Dermis microvascular lymphatic vessel endothelial cell (primary cell): Measurements from ENCODE around the gene P2RY2. TPM values are rescaled to one million over a fixed set of nuclear protein-coding genes. Genes with fewer than 3 reads are reported as not detected.
"Not testable (repeated sequence)": the region's sequence is repeated elsewhere in the genome, so short reads cannot be mapped to it uniquely, and the experiment has no call there.

Experiments
- DNase-seq, 2 donors: peaks; one replicate each; pipeline versions ENCODE4 v3.0.0 to v3.0.0-alpha.2; 2010; ENCODE audit warnings: low read depth in 2 of 2
- total RNA-seq: library from RNA; depleted of rRNA; stranded (reverse); fragments of >200 nt; gene quantifications from 2 replicates; pipeline ENCODE4 v1.2.1, GENCODE V29; 2014

Gene P2RY2
- total RNA-seq, 1 donor from 2014 or later: 0.64 TPM

GRCh38 chr11:73266646-73267020 is 48.6 kb downstream of the P2RY2 start:
- DNase-seq: no peak

- DNase-seq: no peak
Measured at GRCh38 chr11:73267122-73267846, 49.2 kb downstream of the P2RY2 start.

GRCh38 chr11:73267906-73268540 is 49.9 kb downstream of the P2RY2 start:
- DNase-seq: no peak

GRCh38 chr11:73268671-73269271 is 50.7 kb downstream of the P2RY2 start:
- no peak for DNase-seq

DNA sequence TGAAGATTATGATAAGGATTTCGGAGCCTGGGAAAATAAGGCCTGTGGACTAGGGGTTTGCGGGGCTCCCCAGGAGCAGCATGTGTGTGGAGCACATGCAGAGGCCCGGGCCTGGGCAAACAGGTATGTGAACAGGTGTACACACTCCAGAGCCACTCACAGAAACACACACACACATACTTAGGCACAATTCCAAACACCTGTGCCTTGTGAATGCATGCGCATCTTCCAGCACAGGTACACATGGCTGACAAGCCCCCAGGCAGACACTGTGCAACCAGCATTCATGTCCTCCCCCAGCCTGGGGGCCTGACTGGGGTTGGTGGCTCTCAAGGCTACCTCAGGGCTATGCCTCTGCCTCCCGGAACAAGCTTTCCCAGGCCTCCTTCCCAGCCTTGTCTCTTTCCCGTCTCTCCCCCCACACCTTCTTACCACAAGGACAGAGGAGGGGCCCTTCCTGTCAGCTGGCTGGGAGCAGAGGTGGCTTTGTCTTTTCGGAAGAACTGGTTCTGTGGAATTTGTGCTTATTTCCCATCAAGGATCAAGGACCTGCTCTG is 51.5 kb downstream of the P2RY2 start:
- no peak for DNase-seq

DNA sequence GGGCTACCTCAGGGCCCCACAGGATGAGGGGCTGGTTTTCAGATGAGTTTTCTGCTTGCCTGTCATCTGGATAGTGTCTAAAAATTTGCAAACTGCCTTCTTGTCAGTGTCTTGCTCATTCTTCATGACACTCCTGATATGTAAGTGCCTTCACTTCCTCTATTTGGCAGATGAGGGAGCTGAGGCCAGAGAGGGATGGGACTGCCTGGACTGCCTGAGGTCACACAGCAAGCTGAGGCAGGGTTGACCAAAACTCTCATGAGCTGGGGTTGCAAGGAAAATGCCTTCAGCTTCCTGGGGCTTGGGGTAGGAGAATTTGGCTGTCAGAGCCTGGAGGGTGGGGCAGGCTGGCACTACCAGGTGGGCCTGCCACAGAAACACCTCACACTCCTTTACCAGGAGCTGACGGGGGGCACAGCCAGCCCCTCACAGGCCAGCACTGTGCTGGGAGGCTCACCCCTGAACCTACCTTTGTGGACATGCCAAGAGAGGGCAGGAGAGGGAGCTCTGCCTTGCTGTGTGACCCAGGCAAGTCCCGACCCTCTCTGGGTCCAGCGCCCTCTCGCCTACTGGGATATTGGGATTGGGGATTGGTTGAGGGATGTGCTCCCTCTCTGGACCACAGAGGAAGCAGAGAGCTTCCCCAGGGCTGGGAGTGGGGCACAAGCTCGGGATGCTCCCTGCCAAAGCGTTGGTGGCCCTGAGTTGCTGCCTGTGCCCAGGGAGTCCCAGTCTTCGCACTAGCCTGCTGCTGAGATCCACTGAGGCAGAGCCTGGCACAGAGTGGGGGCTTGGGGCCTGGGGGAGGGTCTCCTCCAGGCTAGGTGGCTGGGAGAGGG is 52.2 kb downstream of the P2RY2 start:
- DNase-seq: no peak

- no peak for DNase-seq
Measured at GRCh38 chr11:73270855-73271477, 52.9 kb downstream of the P2RY2 start.

- DNase-seq: not testable (repeated sequence)
Measured at GRCh38 chr11:73271478-73271865, 53.4 kb downstream of the P2RY2 start.

DNA sequence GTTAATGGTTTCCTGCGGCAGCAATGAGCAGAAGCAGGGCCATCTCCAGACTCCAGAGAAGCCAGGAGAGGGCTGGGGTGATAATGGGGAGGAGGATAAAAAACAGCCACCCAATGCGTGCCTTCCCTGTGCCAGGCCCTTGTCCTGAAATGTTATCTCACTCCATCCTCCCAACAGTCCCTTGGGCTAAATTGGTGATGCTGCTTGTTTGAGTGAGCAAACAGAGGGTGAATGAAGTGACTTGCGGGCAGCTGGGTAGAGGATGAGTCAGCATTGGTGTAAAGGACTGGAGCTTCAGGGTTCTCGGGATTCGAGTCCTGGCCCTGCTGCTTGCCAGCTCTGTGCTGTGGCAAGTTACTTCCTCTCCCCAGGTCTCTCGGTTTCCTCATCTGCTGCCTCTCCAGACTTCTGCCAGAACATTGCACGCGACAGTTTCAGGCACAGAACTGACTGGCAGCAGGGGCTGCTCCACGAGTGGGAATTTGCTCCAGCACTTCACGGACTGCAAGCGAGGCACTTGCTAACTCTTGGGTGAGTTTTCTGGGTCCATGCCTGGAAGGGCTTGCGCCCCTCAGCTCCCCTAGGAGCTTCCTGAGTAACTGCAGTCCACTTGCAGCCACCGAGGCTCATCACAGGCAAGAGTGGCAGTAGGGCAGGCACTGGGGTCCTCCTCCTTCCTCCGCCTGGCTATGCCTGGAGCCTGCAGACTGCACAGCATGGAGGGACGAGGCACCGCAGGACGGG is 54.0 kb downstream of the P2RY2 start, which contains the start of gene P2RY6:
P2RY6 (plus strand) TSS at position 403 of the 744 bp plus-strand sequence. CDS start 24,181 bp downstream, outside the sequence.
- DNase-seq: no peak

GRCh38 chr11:73272680-73273038 is 54.6 kb downstream of the P2RY2 start:
- DNase-seq: no peak

DNA sequence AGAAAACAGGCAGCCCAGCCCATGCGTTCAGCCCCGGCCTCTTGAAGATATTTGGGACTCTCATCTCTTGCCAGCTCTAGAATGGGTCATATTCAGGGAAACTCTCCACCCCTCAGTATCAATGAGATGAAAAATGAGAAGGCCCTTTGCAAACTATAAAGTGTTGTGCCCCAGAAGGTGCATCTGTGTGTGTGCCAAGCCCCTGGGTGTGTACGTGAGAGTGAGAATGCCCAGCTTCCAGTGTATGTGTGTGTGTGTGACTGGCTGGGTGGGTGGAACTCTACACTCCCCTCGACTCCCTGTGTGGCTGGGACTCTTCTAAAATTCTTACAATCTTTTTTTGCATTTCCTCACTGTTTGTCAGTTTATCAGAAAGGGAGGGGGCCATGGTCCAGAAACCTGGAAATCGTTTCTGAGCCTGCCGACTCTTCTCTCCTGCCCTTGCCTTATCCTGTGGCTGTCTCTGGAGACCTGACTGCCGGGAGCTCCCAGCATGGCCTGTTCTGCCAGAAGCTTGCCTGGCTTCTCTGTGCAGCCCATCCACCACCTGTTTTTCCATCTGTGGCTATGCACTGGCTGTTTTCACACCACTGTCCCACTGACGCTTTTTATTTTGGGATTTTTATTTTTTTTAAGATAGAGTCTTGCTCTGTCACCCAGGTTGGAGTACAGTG is 55.3 kb downstream of the P2RY2 start:
- no peak for DNase-seq

- DNase-seq: not testable (repeated sequence)
Measured at GRCh38 chr11:73274191-73274590, 56.1 kb downstream of the P2RY2 start.

GRCh38 chr11:73274722-73275380 is 56.8 kb downstream of the P2RY2 start:
- DNase-seq: no peak

GRCh38 chr11:73275381-73275750 is 57.3 kb downstream of the P2RY2 start:
- DNase-seq: no peak

DNA sequence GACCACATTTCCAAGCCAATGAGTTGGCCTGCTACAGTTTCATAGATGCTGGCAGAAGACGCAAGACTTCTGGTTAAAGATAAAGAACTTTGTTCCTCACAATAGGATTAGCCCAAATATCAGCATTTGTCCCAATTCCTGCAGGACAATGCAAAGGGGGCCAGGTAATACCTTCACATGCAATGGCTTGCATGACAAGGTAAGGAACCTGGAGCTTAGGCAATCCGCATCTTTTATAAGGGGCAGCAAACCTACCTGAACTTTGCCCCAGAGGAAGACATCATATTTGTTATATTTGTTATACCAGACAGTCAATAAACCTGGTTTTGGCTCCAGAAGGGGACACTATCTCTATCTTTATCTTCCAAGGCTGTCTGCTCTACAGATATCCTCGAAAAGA is 59.4 kb downstream of the P2RY2 start:
- DNase-seq: no peak

DNA sequence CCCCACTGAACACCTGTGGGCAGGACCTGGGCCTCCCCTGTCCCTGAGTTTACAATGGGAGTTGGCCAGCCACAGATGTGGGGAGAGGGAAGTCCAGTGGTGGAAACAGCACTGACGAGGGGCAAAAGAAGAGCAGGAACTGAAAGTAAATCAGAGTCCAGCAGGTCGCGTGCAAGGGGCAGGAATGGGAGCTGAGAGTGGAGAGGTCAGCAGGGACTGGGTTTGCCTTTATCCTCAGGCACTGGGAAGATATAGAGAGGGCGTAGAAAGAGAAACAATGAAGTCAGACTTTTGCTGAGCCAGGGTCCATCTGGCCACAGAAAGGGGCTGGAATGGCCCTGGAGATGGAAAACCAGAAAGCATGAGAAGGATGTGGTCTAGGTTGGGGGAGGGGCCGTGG is 62.5 kb downstream of the P2RY2 start:
- DNase-seq: no peak

- no peak for DNase-seq
Measured at GRCh38 chr11:73281201-73281741, 63.2 kb downstream of the P2RY2 start.

- no peak for DNase-seq
Measured at GRCh38 chr11:73281796-73282660, 63.9 kb downstream of the P2RY2 start.
